GM21526 (cell line): ENCODE measurements around the gene GAGE12D.
"Not testable (repeated sequence)": the region's sequence is repeated elsewhere in the genome, so short reads cannot be mapped to it uniquely, and the experiment has no call there.

ENCODE experiments used
- ATAC-seq: cut with Tn5 transposase; IDR thresholded peaks from one replicate; pipeline ENCODE4 v1.9.1; 2021; ENCODE audit warnings: moderate library complexity; ENCODE audit not compliant: unreplicated experiment, low FRiP score

Gene GAGE12D, protein sequence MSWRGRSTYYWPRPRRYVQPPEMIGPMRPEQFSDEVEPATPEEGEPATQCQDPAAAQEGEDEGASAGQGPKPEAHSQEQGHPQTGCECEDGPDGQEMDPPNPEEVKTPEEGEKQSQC

DNA sequence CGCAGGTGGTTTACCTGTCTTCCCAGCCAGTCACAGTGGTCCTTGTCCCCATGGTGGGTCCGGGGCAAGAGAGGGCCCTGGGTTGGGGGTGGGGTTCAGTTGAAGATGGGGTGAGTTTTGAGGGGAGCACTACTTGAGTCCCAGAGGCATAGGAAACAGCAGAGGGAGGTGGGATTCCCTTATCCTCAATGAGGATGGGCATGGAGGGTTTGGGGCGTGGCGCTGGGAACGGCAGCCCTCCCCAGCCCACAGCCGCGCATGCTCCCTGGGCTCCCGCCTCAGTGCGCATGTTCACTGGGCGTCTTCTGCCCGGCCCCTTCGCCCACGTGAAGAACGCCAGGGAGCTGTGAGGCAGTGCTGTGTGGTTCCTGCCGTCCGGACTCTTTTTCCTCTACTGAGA is at the start of gene GAGE12D:
Gene GAGE12D, plus strand, starts transcription at position 301 of the 400 bp plus-strand sequence. CDS start 1,155 bp downstream, outside the sequence.
- not testable (repeated sequence) for ATAC-seq

- not testable (repeated sequence) for ATAC-seq
Measured at GRCh38 chrX:49531877-49532276, 9.7 kb upstream of the GAGE12D start, which contains the start of gene GAGE12C. Gene GAGE12C (plus strand): TSS chrX:49532177. CDS start chrX:49533332, 1,155 bp downstream.

- ATAC-seq = not testable (repeated sequence)
Measured at GRCh38 chrX:49550989-49551388, 9.5 kb downstream of the GAGE12D start, which contains the start of gene GAGE12E. Gene GAGE12E (plus strand): TSS chrX:49551289. CDS start chrX:49552444, 1,155 bp downstream.

- ATAC-seq = not testable (repeated sequence)
Measured at GRCh38 chrX:49560542-49560941, 19.0 kb downstream of the GAGE12D start, which contains the start of gene GAGE12F. Gene GAGE12F (plus strand): TSS chrX:49560842. CDS start chrX:49561997, 1,155 bp downstream.

DNA sequence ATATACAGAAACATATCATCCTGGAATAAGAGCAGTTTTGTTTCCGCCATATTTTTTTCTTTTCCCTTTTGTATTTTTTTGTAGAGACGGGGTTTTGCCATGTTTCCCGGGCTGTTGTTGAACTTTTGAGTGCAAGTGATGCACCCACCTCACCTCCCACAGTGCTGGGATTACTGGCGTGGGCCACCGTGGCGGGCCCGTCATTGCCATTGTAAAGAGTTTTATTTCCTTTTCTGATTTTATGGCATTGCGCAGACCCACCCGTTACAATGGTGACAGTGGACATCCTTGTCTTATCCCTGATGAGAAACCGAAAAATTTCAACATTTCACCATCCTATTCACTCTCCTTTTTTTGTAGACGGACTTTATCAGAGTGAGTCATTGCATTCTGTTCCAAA is 27.2 kb downstream of the GAGE12D start:
- ATAC-seq = not testable (repeated sequence)

DNA sequence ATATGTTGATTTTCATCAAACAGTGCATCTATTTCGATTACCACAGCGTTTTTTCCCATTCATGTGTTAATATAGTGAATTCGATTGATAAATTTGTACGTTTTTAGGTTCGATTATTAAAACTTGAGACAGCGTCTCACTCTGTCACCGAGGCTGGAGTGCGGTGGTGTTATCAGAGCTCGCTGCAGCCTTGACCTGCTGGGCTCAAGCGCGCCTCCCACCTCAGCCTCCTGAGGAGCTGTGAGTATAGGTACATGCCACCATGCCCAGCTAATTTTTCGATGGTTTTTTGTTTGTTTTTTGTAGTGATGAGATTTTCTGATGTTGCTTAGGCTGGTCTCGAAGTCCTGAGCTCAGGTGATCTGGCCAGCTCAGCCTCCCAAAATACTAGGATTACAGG is 27.6 kb downstream of the GAGE12D start:
- ATAC-seq = not testable (repeated sequence)

- not testable (repeated sequence) for ATAC-seq
Measured at GRCh38 chrX:49570100-49570499, 28.6 kb downstream of the GAGE12D start, which contains the start of gene GAGE12G. Gene GAGE12G (plus strand): TSS chrX:49570400. CDS start chrX:49571555, 1,155 bp downstream.

GRCh38 chrX:49579649-49580048 is 38.1 kb downstream of the GAGE12D start, which contains the start of gene GAGE12H:
Gene GAGE12H (plus strand): TSS chrX:49579949. CDS start chrX:49581104, 1,155 bp downstream.
- not testable (repeated sequence) for ATAC-seq

- ATAC-seq = not testable (repeated sequence)
Measured at GRCh38 chrX:49589196-49589595, 47.7 kb downstream of the GAGE12D start, which contains the start of gene GAGE2A. Gene GAGE2A (plus strand): TSS chrX:49589496. CDS start chrX:49590651, 1,155 bp downstream.

GRCh38 chrX:49589769-49590478 is 48.4 kb downstream of the GAGE12D start:
- not testable (repeated sequence) for ATAC-seq

- ATAC-seq = not testable (repeated sequence)
Measured at GRCh38 chrX:49590488-49590887, 49.0 kb downstream of the GAGE12D start.
